NCI-H2196 (cell line): ENCODE data around the gene ACP4.
"Not testable (repeated sequence)": the region's sequence is repeated elsewhere in the genome, so short reads cannot be mapped to it uniquely, and the experiment has no call there.

ENCODE experiments used
- DNase-seq: peaks from one replicate; lab custom pipeline; 2025; ENCODE audit not compliant: unreplicated experiment; lab: John Stamatoyannopoulos, UW

Gene ACP4

DNA sequence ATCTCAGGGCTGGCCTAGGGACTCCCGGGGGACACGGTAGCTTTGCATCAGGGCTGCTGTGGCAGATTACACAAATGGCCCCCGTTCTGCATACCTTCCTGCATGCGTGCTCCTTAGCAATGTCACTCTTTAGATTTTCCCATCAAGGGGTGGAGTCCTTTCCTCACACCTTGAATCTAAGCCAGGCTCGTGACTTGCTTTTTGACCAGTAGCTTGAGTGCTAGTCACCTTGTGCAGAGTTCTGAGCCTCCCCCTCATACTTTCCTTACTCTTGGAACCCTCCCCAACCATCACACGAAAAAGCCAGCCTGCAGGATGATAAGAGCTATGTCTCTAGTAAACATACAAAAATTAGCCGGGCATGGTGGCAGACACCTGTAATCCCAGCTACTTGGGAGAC is 16.8 kb upstream of the ACP4 start:
- DNase-seq = not testable (repeated sequence)

DNA sequence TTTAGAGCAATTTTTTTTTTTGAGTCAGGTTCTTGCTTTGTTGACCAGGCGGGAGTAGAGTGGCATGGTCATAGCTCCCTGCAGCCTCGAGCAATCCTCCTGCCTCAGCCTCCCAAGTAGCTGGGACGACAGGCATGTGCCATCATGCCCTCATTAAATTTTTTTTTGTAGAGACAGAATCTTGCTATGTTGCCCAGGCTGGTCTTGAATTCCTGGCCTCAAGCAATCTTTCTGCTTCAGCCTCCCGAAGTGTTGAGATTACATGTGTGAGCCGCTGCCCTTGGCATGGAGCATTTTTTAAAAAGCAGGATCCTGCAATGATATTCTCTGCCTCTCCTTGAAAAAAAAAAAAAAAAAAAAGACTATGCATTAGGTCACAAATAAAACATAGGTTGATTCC is 14.1 kb upstream of the ACP4 start:
- DNase-seq = no peak

DNA sequence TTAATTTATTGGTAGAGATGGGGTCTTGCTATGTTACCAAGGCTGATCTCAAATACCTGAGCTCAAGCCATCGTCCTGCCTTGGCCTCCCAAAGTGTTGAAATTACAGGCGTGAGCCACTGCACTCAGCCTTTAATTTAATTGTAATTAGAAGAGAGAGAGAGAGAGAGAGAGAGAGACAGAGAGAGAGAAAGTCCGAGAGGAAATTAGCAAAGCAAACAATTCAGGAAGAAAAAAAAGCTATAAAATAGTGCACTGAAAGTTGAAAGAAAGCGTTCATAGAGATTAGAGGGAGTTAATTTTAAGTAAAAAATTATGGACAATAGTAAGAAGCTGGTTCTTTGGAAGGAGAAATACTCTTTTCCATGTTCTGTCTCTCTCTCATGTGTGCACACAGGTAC is 13.0 kb upstream of the ACP4 start:
- no peak for DNase-seq

DNA sequence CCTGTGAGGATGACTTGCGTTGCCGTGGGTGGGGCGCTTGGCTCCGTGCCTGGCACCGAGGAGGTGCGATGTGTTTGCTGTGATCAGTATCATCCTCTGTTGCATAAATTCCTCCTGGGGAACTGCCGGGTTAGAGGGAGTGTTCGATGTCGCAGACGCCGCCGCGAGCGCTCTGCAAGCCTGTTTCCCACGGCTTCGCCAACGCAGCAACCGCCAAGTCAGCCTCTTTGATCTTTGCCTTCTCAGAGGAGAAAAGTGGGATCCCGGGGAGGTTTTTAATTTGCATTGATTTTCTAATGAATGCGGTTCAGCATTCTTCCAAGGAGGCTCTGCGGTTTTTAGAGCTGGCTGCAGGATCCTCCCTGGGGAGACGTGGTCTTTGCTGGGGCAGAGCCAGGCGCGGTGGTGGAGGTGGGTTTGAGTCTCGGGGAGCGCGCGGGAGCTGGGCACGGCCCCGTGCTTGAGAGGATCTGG is 12.3 kb upstream of the ACP4 start:
- no peak for DNase-seq

DNA sequence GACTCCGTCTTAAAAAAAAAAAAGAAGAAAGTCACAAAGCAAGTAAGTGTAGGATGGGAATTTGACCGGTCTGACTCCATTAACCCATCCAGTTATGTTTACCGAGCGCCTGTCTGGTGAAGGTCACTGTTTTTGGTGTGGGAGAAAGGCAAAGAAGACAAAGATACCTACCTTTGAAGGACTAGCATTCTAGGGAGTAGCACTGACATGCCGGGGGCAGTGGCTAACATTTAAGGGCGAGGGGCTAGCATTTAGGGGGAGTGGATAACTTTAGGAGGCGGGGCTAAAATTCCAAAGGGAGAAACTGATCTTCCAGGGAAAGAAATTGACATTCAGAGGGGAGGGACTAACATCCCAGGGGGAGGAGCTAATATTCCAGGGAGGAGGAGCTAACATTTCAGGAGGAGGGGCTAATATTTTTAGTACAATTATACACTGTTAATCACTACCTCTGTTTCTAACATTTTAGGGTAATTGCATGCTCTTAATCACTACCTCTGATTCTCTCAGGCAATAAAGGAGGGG is 11.2 kb upstream of the ACP4 start:
- no peak for DNase-seq

DNA sequence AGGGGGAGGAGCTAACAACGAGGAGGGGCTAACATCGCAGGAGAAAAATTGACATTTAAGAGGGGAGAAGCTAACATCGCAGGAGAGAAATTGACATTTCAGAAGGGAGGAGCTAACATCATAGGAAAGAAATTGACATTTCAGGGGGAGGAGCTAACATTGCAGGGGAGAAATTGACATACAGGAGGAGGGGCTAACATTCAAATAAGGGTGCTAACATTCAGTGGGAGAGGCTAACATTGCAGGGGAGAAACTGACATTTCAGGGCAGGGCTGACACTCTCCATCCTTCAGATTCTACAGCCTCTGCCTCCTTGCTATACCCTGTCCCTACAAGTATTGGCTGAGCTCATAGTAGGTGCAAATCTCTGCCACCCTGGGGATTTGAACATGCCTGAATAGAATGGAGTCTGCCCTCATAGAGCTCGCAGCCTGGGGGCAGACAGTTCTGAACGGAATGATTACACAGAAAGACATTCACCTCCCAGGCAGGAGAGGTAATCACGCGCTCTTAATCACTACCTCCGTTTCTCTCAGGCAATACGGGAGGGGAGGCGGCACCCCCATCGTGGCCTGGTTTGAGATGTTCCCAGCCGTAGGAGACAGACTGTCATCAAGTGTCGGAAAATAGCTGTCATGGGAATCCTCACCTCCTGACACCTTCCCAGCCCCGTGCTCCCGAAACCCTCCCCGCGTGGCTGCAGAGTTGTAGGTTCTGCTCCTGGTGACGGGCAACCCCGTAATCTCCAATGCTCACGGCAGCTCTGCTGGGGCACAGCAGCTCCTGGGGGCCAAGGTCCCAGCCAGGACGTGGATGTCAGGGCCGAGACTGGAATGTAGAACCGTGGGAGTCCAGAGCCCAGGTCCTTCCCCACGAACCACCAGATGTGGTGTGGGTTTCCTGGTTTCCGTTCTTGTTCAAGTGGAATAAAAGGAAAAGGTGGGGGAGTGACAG is 10.4 kb upstream of the ACP4 start:
- DNase-seq = no peak

DNA sequence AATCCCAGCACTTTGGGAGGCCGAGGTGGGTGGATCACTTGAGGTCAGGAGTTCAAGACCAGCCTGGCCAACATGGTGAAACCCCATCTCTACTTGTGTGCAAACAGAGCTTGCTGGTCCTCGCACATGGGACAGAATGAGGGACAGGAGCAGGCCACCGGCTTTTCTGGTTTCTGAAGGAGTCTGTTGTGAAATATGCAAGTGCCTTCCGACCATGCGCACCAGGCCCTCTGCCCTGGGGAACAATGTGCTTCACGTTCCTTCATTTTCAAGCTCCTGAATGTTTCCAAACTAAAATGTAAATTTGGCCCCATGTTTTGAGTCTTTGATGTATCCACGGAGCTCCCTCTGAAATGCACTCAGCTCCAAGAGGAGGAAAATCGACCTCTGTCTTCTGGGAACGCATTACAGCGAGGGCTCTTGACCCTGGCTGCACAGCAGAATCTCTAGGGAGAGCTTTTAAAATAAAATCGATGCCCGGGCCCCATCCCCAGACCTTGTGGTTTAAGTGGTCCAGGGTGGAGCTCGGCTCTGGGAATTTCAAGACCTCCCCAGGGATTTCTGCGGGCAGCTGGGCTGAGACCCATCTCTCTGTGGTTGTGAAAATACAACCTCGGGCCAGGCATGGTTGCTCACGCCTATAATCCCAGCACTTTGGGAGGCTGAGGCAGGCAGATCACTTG is 9.3 kb upstream of the ACP4 start:
- DNase-seq = no peak

DNA sequence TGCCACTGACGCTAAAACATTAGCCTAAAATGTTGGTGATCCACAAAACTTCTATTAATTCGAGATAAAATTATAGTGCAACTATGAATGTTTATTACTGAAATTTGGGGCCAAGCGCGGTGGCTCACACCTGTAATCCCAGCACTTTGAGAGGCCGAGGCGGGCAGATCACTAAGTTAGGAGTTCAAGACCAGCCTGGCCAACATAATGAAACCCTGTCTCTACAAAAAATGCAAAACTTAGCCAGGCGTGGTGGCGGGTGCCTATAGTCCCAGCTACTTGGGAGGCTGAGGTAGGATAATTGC is 6.4 kb upstream of the ACP4 start:
- not testable (repeated sequence) for DNase-seq

DNA sequence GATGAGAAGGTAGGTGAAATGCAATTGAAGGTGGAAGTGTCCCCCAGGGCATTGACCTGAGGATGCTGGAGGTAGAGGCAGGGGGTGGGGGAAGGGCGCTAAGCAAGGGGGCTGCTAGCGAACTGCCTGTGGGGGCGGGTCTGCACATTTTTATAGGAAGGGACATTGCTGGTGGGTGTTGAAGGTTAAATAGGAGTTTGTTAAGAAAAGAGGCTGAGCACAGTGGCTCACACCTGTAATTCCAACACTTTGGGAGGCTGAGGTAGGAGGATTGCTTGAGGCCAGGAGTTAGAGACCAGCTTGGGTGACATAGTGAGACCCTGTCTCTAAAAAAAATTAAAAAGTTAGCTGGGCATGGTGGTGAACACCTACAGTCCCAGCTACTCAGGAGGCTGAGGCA is 5.5 kb upstream of the ACP4 start:
- no peak for DNase-seq

DNA sequence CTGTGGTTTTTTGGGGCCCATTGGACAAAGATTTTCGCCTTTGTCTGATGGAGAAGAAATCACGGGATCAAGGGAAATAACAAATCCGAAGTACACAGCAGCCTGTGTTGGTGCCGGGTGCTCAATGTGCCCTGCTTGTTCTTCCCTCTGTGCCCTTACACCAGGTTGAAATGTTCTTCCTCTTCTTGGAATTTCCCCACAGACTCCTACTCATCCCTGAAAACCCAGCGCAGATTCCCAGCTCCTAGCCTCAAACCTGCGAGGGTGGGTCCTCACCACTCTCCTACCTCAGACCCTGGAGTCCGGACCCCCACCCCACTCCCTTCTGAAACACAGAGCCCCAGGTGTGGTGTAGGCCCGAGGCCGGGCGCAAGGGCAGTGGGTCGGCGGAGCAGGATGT is 4.9 kb upstream of the ACP4 start:
- no peak for DNase-seq

DNA sequence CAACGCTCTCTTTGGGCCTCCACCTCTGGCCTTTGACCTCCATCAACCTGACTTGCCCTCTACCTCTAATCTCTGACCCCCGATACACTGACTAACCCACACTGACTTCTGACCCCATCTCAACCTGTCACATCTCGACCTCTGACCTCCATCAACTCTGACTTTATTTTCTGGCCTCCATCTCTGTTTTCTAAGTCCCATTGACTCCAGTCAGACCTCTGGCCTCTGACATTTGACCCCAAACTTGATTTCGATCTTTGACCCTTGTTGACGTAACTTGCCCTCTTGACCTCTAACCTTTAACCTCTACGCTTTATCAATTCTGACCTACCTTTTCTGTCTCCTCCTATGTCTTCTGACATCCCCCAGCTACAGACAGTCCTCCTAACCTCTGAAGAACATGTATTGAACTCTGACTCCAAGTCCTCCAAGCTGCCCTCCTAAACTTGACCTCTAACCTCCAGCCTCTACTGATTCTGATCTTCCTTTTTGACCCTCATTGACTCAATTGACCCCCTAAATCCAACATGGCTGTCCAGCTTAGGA is 780 bp downstream of the ACP4 start:
- no peak for DNase-seq

DNA sequence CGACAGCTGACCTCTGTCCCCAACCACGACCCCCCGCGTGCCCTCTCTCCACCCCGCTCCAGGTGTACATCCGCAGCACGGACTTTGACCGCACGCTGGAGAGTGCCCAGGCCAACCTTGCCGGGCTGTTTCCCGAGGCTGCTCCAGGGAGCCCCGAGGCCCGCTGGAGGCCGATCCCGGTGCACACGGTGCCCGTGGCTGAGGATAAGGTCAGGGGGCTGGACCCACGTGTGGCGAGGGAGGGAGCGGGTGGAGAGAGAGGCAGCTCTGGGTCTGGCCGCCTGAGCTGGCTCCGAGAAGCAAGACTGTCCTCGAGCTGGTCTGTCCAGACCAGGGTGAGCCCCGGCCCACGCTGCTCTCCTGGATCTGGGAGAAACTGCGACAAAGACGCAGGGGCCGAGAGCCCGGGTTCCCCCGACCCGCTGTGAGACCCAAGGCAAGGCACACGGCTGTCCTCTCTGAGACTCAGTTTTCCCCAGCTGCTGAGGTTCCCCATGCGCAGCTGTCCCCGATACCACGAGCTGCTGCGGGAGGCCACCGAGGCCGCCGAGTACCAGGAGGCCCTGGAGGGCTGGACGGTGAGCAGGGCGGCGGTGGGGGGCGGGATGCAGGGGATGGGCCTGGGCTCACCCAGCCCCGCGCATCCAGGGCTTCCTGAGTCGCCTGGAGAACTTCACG is 1.5 kb downstream of the ACP4 start:
- DNase-seq = no peak

DNA sequence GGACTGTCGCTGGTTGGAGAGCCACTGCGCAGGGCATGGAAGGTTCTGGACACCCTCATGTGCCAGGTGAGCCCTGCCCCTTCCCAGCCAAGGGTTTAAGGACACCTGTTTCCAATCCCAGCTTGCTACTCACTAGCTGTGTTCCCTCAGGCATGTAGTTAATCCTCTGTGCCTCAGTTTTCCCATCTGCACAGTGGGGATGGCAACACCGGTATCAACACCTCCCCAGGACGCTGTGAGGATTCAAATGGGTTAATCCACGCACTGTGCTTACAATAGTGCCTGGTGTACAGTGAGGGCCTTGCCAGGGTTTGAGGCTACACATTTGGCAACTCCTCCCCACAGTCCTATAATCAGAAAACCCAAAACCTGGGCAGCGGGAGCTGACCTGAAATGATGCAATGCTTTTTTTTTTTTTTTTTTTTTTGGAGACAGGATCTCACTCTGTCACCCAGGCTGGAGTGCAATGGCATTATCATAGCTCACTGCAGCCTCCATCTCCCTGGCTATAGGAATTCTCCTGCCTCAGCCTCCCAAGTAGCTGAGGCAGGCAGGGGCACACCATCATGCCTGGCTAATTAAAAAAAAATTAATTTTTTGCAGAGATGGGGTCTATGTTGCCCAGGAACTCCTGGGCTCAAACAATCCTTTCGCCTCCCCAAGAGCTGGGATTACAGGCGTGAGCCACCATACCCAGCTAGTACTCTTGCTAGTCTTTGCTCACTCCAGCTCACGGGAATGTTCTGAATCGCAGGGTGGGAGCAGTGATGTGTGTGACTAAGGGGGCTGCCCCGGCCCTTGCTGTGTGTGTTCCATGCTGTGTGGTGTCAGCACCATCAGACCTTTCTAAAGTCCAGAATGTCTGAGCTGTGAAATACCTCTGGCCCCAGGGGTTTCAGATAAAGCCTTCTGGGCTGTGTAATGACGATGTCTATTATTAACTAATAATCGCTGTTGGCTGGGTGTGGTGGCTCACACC is 2.3 kb downstream of the ACP4 start:
- DNase-seq = no peak

DNA sequence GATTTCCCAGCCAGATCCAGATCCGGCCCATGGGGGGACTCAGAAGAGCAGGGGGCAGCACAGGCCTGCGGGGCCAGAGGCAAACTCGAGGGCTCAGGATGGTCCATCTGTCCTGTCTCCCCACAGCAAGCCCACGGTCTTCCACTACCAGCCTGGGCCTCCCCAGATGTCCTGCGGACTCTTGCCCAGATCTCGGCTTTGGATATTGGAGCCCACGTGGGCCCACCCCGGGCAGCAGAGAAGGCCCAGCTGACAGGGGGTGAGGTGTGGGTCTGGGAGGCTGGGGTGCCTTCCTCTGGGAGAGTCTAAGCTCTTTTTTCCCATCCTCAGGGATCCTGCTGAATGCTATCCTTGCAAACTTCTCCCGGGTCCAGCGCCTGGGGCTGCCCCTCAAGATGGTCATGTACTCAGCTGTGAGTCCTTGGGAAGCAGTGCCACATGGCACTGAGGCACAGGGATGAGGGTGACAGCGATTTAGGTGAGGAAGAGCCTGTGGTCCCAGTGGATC is 3.4 kb downstream of the ACP4 start:
- no peak for DNase-seq

DNA sequence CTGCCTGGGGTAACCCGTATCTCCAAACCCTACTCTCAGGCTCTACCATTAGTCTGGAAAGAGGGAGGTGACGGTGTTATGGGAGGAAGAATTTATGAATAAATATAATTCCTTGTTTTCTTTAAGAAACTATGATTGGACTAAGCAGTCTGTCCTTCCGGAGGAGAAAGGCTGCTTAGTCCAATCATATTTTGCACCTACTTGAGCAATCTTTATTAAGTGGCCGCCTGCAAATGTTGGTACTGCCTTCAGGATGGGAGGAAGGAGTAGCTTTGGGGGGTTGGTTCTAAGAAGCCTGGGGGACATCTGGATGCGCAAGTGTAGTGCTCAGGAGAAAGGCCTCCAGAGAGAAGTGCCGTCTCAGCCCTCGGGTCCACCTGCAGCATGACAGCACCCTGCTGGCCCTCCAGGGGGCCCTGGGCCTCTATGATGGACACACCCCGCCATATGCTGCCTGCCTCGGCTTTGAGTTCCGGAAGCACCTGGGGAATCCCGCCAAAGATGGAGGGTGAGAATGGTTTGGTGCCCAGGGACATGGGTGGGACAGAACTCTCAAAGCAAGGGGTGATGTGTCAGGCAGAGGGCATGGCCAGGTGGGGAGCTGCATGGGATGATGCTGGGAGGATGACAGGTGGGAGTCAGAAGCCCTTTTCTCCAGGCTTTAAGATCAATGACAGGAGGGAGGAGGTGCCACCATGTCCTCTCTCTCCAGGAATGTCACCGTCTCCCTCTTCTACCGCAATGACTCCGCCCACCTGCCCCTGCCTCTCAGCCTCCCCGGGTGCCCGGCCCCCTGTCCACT is 4.1 kb downstream of the ACP4 start:
- DNase-seq = no peak

DNA sequence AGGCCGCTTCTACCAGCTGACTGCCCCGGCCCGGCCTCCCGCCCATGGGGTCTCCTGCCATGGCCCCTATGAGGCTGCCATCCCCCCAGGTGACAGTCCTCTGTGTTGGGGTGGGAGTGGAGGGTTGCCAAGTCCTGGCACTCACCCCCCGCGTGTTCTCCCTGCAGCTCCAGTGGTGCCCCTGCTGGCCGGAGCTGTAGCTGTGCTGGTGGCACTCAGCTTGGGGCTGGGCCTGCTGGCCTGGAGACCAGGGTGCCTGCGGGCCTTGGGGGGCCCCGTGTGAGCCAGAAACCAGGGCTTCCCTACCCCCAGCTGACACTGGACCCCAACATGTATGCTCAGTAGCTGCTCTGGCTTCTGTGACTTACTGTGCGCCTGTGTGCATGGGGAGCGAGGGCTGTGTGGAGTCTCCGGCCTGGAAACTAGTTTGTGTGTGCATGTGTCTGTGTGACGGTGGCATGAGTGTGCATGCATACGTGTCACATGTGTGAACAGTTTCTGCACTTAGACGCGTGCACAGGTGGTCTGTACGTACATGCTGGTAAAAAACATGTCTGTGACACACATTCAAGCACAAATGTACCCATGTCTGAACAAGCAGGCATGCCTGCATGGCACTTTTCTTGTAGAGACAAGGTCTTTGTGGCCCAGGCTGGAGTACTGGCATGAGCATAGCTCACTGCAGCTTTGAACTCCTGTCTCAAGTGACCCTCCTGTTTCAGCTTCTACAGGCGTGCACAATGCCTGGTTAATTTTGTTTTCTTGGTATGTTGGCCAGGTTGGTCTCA is 4.9 kb downstream of the ACP4 start:
- DNase-seq = no peak

DNA sequence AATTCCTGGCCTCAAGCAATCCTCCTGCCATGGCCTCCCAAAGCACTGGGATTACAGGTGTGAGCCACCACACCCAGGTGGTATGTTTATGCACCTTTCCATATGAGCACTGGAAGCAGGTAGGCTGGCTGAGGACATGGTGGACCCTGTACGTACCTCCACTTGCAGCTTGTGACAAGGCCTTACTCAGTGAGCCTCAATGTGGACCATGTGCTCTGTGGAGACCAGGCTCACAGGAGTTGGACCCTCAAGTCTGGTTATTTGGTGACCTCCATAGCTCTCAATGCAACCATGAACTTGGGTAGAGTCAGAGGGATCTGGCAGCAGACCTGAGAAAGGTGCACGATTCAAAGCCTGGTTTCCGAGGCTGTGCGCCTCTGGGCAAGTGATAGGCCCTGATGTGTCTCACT is 5.5 kb downstream of the ACP4 start:
- DNase-seq = no peak

DNA sequence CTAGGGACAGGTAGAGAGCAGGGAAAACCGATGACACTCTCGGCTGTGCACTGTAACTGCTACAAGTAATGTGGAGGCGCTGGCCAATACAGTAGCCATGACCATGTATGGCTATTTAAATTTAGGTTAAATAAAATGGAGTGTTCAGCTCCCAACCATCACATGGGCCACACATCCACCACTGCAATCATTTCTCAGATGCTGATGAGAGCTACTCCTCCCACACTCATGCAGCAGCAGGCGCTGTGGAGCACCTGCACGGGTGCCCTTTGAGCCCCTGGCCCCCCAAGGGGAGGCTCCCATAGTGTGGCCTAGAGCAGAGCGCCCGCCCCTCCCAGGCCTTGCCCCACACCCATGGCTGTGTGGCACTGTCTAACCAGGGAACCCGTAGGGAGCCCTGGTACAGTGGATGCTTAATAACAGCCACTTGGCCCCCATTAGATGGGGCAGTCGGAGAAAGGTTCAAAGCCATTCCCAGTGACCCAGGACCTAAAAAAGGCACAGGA is 6.0 kb downstream of the ACP4 start:
- DNase-seq = no peak
